Loucy (cell line): ENCODE measurements around the gene TAS1R2.

Experiments
- CTCF ChIP-seq: fragments of 200-600 bp; sonication (generic); conservative IDR thresholded peaks from 2 replicates; pipeline ENCODE4 v1.5.1; 2014; ENCODE audit warnings: mild to moderate bottlenecking, antibody characterized with exemption, low read length
- EZH2phosphoT487 ChIP-seq: fragments of 200-600 bp; IDR thresholded peaks from 2 replicates; pipeline ENCODE4 v1.6.1; 2018; ENCODE audit warnings: antibody characterized with exemption, mild to moderate bottlenecking, moderate library complexity, borderline replicate concordance

- TF ChIP-seq CTCF (no peak), EZH2phosphoT487 (no peak)
Measured at GRCh38 chr1:18901952-18902522, 42.6 kb upstream of the TAS1R2 start.
